HG03025 (cell line): Measurements from ENCODE around the gene FGF9.

Experiments
- ATAC-seq: cut with Tn5 transposase; IDR thresholded peaks from one replicate; pipeline ENCODE4 v1.9.1; 2021; ENCODE audit warnings: mild to moderate bottlenecking, moderate library complexity; ENCODE audit not compliant: unreplicated experiment, low FRiP score

The FGF9 gene

GRCh38 chr13:21752501-21752900 is 81.6 kb downstream of the FGF9 start:
- ATAC-seq: no peak

- no peak for ATAC-seq
These were observed 82.3 kb downstream of the FGF9 start for GRCh38 chr13:21753117-21753729.
